Stimulated activated naive CD8-positive, alpha-beta T cell treated with anti-CD3 and anti-CD28 coated beads, Interleukin-15, Interleukin-2, amounts not matched to agents 100 ng/mL and 50 ng/mL, for 24 hours (primary cell): ENCODE measurements around the gene ADSL.

Source experiments
- H3K27ac Mint-ChIP-seq: one replicate; pipeline ENCODE4 v1.8.0; 2021; ENCODE audit warnings: mild to moderate bottlenecking, mixed read lengths
- H3K27me3 Mint-ChIP-seq: one replicate; pipeline ENCODE4 v1.8.0; 2021; ENCODE audit warnings: mixed read lengths
- H3K36me3 Mint-ChIP-seq: one replicate; pipeline ENCODE4 v1.8.0; 2021; ENCODE audit warnings: low read depth, mixed read lengths
- H3K4me1 Mint-ChIP-seq: one replicate; pipeline ENCODE4 v1.8.0; 2021; ENCODE audit warnings: low read depth, mixed read lengths
- H3K4me3 Mint-ChIP-seq: one replicate; pipeline ENCODE4 v1.8.0; 2021; ENCODE audit warnings: mild to moderate bottlenecking, mixed read lengths
- H3K9me3 Mint-ChIP-seq: one replicate; pipeline ENCODE4 v1.8.0; 2021; ENCODE audit warnings: mixed read lengths

Gene ADSL

GRCh38 chr22:40322021-40322420 lies 24.3 kb upstream of the ADSL start:
- Mint-ChIP-seq H3K36me3 (peaks cover 51% of the 10 kb centered on the region), H3K4me1 (peaks cover 56% of the 10 kb centered on the region), H3K27ac (peak overlapping the region; percentile 17), H3K9me3 (no peaks in the 10 kb centered on the region), H3K4me3 (no peak overlapping the region), H3K27me3 (no peaks in the 10 kb centered on the region)

- H3K9me3 Mint-ChIP-seq, result no peaks in the 10 kb centered on the region
- peaks cover 49% of the 10 kb centered on the region for H3K36me3 Mint-ChIP-seq
- no peak overlapping the region for H3K4me3 Mint-ChIP-seq
- H3K4me1 Mint-ChIP-seq, result peaks cover 66% of the 10 kb centered on the region
- H3K27ac Mint-ChIP-seq, result no peak overlapping the region
- H3K27me3 Mint-ChIP-seq, result no peaks in the 10 kb centered on the region
Measured at GRCh38 chr22:40322818-40323447, 23.4 kb upstream of the ADSL start.

- peaks cover 46% of the 10 kb centered on the region for H3K36me3 Mint-ChIP-seq
- H3K9me3 Mint-ChIP-seq, result no peaks in the 10 kb centered on the region
- peak overlapping the region; percentile 94 for H3K27ac Mint-ChIP-seq
- H3K27me3 Mint-ChIP-seq, result no peaks in the 10 kb centered on the region
- H3K4me3 Mint-ChIP-seq, result peak overlapping the region; percentile 73
- peaks cover 74% of the 10 kb centered on the region for H3K4me1 Mint-ChIP-seq
Measured at GRCh38 chr22:40323681-40324171, 22.6 kb upstream of the ADSL start.

- Mint-ChIP-seq H3K4me3 (peak overlapping the region; percentile 73), H3K4me1 (peaks cover 83% of the 10 kb centered on the region), H3K27ac (peak overlapping the region; percentile 94), H3K36me3 (peaks cover 46% of the 10 kb centered on the region), H3K27me3 (no peaks in the 10 kb centered on the region), H3K9me3 (no peaks in the 10 kb centered on the region)
Measured at GRCh38 chr22:40324468-40325305, 21.6 kb upstream of the ADSL start.

GRCh38 chr22:40325315-40325714 lies 21.0 kb upstream of the ADSL start:
- peak overlapping the region; percentile 73 for H3K4me3 Mint-ChIP-seq
- H3K27ac Mint-ChIP-seq, result peak overlapping the region; percentile 94
- peaks cover 46% of the 10 kb centered on the region for H3K36me3 Mint-ChIP-seq
- peaks cover 88% of the 10 kb centered on the region for H3K4me1 Mint-ChIP-seq
- no peaks in the 10 kb centered on the region for H3K27me3 Mint-ChIP-seq
- no peaks in the 10 kb centered on the region for H3K9me3 Mint-ChIP-seq

GRCh38 chr22:40326905-40327735 lies 19.2 kb upstream of the ADSL start:
- H3K4me3 Mint-ChIP-seq, result peak overlapping the region; percentile 31
- peak overlapping the region; percentile 68 for H3K27ac Mint-ChIP-seq
- H3K36me3 Mint-ChIP-seq, result peaks cover 36% of the 10 kb centered on the region
- H3K9me3 Mint-ChIP-seq, result no peaks in the 10 kb centered on the region
- H3K4me1 Mint-ChIP-seq, result peaks cover 92% of the 10 kb centered on the region
- H3K27me3 Mint-ChIP-seq, result no peaks in the 10 kb centered on the region

- no peaks in the 10 kb centered on the region for H3K27me3 Mint-ChIP-seq
- peaks cover 98% of the 10 kb centered on the region for H3K4me1 Mint-ChIP-seq
- peaks cover 28% of the 10 kb centered on the region for H3K36me3 Mint-ChIP-seq
- H3K9me3 Mint-ChIP-seq, result no peaks in the 10 kb centered on the region
- H3K4me3 Mint-ChIP-seq, result no peak overlapping the region
- peak overlapping the region; percentile 34 for H3K27ac Mint-ChIP-seq
Measured at GRCh38 chr22:40328546-40329456, 17.5 kb upstream of the ADSL start.

- H3K27me3 Mint-ChIP-seq, result no peaks in the 10 kb centered on the region
- no peak overlapping the region for H3K4me3 Mint-ChIP-seq
- H3K36me3 Mint-ChIP-seq, result peaks cover 28% of the 10 kb centered on the region
- H3K9me3 Mint-ChIP-seq, result no peaks in the 10 kb centered on the region
- no peak overlapping the region for H3K27ac Mint-ChIP-seq
- peaks cover 98% of the 10 kb centered on the region for H3K4me1 Mint-ChIP-seq
Measured at GRCh38 chr22:40329466-40329865, 16.8 kb upstream of the ADSL start.

- Mint-ChIP-seq H3K36me3 (peaks cover 31% of the 10 kb centered on the region), H3K4me3 (no peak overlapping the region), H3K9me3 (no peaks in the 10 kb centered on the region), H3K27ac (no peak overlapping the region), H3K27me3 (no peaks in the 10 kb centered on the region), H3K4me1 (peaks cover 98% of the 10 kb centered on the region)
Measured at GRCh38 chr22:40330086-40330485, 16.2 kb upstream of the ADSL start.

GRCh38 chr22:40330615-40331014 lies 15.7 kb upstream of the ADSL start:
- H3K9me3 Mint-ChIP-seq, result no peaks in the 10 kb centered on the region
- peaks cover 31% of the 10 kb centered on the region for H3K36me3 Mint-ChIP-seq
- no peaks in the 10 kb centered on the region for H3K27me3 Mint-ChIP-seq
- H3K27ac Mint-ChIP-seq, result no peak overlapping the region
- no peak overlapping the region for H3K4me3 Mint-ChIP-seq
- peaks cover 98% of the 10 kb centered on the region for H3K4me1 Mint-ChIP-seq

- H3K27me3 Mint-ChIP-seq, result no peaks in the 10 kb centered on the region
- H3K36me3 Mint-ChIP-seq, result peaks cover 27% of the 10 kb centered on the region
- H3K9me3 Mint-ChIP-seq, result no peaks in the 10 kb centered on the region
- H3K4me3 Mint-ChIP-seq, result peak overlapping the region; percentile 72
- peak overlapping the region; percentile 89 for H3K27ac Mint-ChIP-seq
- H3K4me1 Mint-ChIP-seq, result peaks cover 97% of the 10 kb centered on the region
Measured at GRCh38 chr22:40331706-40332105, 14.6 kb upstream of the ADSL start.

- H3K36me3 Mint-ChIP-seq, result peaks cover 20% of the 10 kb centered on the region
- peak overlapping the region; percentile 72 for H3K4me3 Mint-ChIP-seq
- H3K4me1 Mint-ChIP-seq, result peaks cover 92% of the 10 kb centered on the region
- no peaks in the 10 kb centered on the region for H3K27me3 Mint-ChIP-seq
- H3K9me3 Mint-ChIP-seq, result no peaks in the 10 kb centered on the region
- peak overlapping the region; percentile 89 for H3K27ac Mint-ChIP-seq
Measured at GRCh38 chr22:40332319-40332781, 13.9 kb upstream of the ADSL start.

- Mint-ChIP-seq H3K4me1 (peaks cover 82% of the 10 kb centered on the region), H3K36me3 (peaks cover 16% of the 10 kb centered on the region), H3K9me3 (no peaks in the 10 kb centered on the region), H3K4me3 (no peak overlapping the region), H3K27ac (peak overlapping the region; percentile 17), H3K27me3 (no peaks in the 10 kb centered on the region)
Measured at GRCh38 chr22:40334060-40334459, 12.2 kb upstream of the ADSL start.

GRCh38 chr22:40334899-40335298 lies 11.4 kb upstream of the ADSL start:
- H3K9me3 Mint-ChIP-seq, result no peaks in the 10 kb centered on the region
- peaks cover 73% of the 10 kb centered on the region for H3K4me1 Mint-ChIP-seq
- H3K27ac Mint-ChIP-seq, result peak overlapping the region; percentile 76
- peak overlapping the region; percentile 34 for H3K4me3 Mint-ChIP-seq
- H3K27me3 Mint-ChIP-seq, result no peaks in the 10 kb centered on the region
- peaks cover 16% of the 10 kb centered on the region for H3K36me3 Mint-ChIP-seq
